SH-SY5Y (cell line): Measurements from ENCODE around the gene EGR4.

Source experiments
- GATA2 ChIP-seq: IDR thresholded peaks from 2 replicates; pipeline ENCODE4 v1.6.1; 2011; ENCODE audit warnings: mild to moderate bottlenecking, low read depth, low read length
- GATA3 ChIP-seq: IDR thresholded peaks from 2 replicates; pipeline ENCODE4 v1.6.1; 2011; ENCODE audit warnings: low read depth, mild to moderate bottlenecking, low read length, moderate library complexity

The EGR4 gene

GRCh38 chr2:73283545-73284295 is 9.6 kb downstream of the EGR4 start:
- TF ChIP-seq GATA3 = no peak
- TF ChIP-seq GATA2 = no peak

GRCh38 chr2:73282924-73283544 is 10.3 kb downstream of the EGR4 start:
- no peak for TF ChIP-seq GATA2
- no peak for TF ChIP-seq GATA3

- TF ChIP-seq GATA2 = no peak
- no peak for TF ChIP-seq GATA3
Observed at GRCh38 chr2:73281244-73281643, 12.1 kb downstream of the EGR4 start.

- TF ChIP-seq GATA3 (no peak), GATA2 (no peak)
Observed at GRCh38 chr2:73279852-73280251, 13.5 kb downstream of the EGR4 start.

- TF ChIP-seq GATA2 = no peak
- no peak for TF ChIP-seq GATA3
Observed at GRCh38 chr2:73272270-73272669, 21.1 kb downstream of the EGR4 start.

- TF ChIP-seq GATA2 (no peak), GATA3 (no peak)
Observed at GRCh38 chr2:73269686-73270465, 23.5 kb downstream of the EGR4 start.

GRCh38 chr2:73268830-73269685 is 24.3 kb downstream of the EGR4 start:
- TF ChIP-seq GATA3 = no peak
- TF ChIP-seq GATA2 = no peak

- no peak for TF ChIP-seq GATA2
- TF ChIP-seq GATA3 = no peak
Observed at GRCh38 chr2:73268366-73268829, 24.9 kb downstream of the EGR4 start.

GRCh38 chr2:73267008-73267407 is 26.3 kb downstream of the EGR4 start:
- TF ChIP-seq GATA3 = no peak
- no peak for TF ChIP-seq GATA2

- TF ChIP-seq GATA3 = no peak
Observed at GRCh38 chr2:73266061-73266901, 27.1 kb downstream of the EGR4 start.

- no peak for TF ChIP-seq GATA2
- TF ChIP-seq GATA3 = no peak
Observed at GRCh38 chr2:73265298-73266060, 27.9 kb downstream of the EGR4 start.

GRCh38 chr2:73264783-73265182 is 28.6 kb downstream of the EGR4 start:
- no peak for TF ChIP-seq GATA3
- TF ChIP-seq GATA2 = no peak

GRCh38 chr2:73264332-73264606 is 29.1 kb downstream of the EGR4 start:
- TF ChIP-seq GATA3 (no peak), GATA2 (no peak)
